NB4 (cell line): ENCODE data around the gene MBNL3.

ENCODE experiments used
- CTCF ChIP-seq: IDR thresholded peaks from one replicate; pipeline ENCODE4 v1.5.1; 2012; ENCODE audit warnings: low read depth, low read length
- MAX ChIP-seq: IDR thresholded peaks from 2 replicates; pipeline ENCODE4 v1.6.1; 2011; ENCODE audit warnings: low read depth, low read length
- MYC ChIP-seq: IDR thresholded peaks from 2 replicates; pipeline ENCODE4 v1.6.1; 2011; ENCODE audit warnings: low read depth, low read length
- POLR2A ChIP-seq: IDR thresholded peaks from 2 replicates; pipeline ENCODE4 v1.6.1; 2011; ENCODE audit warnings: mild to moderate bottlenecking; ENCODE audit not compliant: insufficient read length; ENCODE audit errors: extremely low read depth

- TF ChIP-seq CTCF (no peak), POLR2A (no peak), MYC (no peak), MAX (no peak)
These were observed 75.4 kb downstream of the MBNL3 start for GRCh38 chrX:132413459-132413858.
